Activated naive CD8-positive, alpha-beta T cell treated with anti-CD3 and anti-CD28 coated beads, Interleukin-2, amount 10 ng/mL, durations not matched to agents 7 days and 5 days (primary cell): ENCODE results near the gene TRAF2. TPM values are rescaled to one million over a fixed set of nuclear protein-coding genes. Genes with fewer than 3 reads are reported as not detected.
"Not testable (repeated sequence)": the region's sequence is repeated elsewhere in the genome, so short reads cannot be mapped to it uniquely, and the experiment has no call there.

Experiments used
- ATAC-seq: fragments of 150-1000 bp; cut with Tn5 transposase; one replicate; pipeline ENCODE4 v1.10.0; 2021; ENCODE audit warnings: low read depth, moderate library complexity
- POLR2A ChIA-PET: fragments of 350-600 bp; sonication (Branson Sonifier 250); formaldehyde crosslinking; loops from one replicate; lab custom pipeline; 2021; ENCODE audit warnings: antibody characterized with exemption; lab: Charles Lee
- DNase-seq: peaks from one replicate; pipeline ENCODE4 v3.0.0; 2021
- H3K27ac Mint-ChIP-seq: one replicate; pipeline ENCODE4 v1.8.0; 2022; ENCODE audit warnings: mild to moderate bottlenecking, mixed read lengths
- H3K27me3 Mint-ChIP-seq: one replicate; pipeline ENCODE4 v1.8.0; 2022; ENCODE audit warnings: mild to moderate bottlenecking, moderate library complexity, mixed read lengths
- H3K36me3 Mint-ChIP-seq: one replicate; pipeline ENCODE4 v1.8.0; 2021; ENCODE audit warnings: mild to moderate bottlenecking, mixed read lengths
- H3K4me1 Mint-ChIP-seq: one replicate; pipeline ENCODE4 v1.8.0; 2021; ENCODE audit warnings: mixed read lengths
- H3K4me3 Mint-ChIP-seq: one replicate; pipeline ENCODE4 v1.8.0; 2022; ENCODE audit warnings: mild to moderate bottlenecking, moderate library complexity, mixed read lengths
- H3K9me3 Mint-ChIP-seq: one replicate; pipeline ENCODE4 v1.8.0; 2021; ENCODE audit warnings: mixed read lengths
- total RNA-seq, 2 experiments: library from RNA; stranded (reverse); gene quantifications; one replicate each; pipeline ENCODE4 v1.2.3, GENCODE V29; 2021

TRAF2 gene
- total RNA-seq, 2 experiments from 2014 or later: 44.0 to 52.1 TPM

GRCh38 chr9:136866898-136867421 lies 19.4 kb upstream of the TRAF2 start:
- Mint-ChIP-seq H3K4me3 (peak overlapping the region; percentile 73), H3K27ac (peak overlapping the region; percentile 70), H3K4me1 (peaks cover 14% of the 10 kb centered on the region)
- DNase-seq, H3K27me3 Mint-ChIP-seq, H3K9me3 Mint-ChIP-seq, ATAC-seq, H3K36me3 Mint-ChIP-seq: not testable (repeated sequence)
- POLR2A ChIA-PET: interaction anchor here (1.5 kb wide), 1 partner anchor 18 kb away, joined by 6 read pairs; no protein-coding TSS in a partner anchor

- POLR2A ChIA-PET: interaction anchor here (0.6 kb wide), 1 partner anchor 12 kb away, joined by 4 read pairs; no protein-coding TSS in a partner anchor
Measured at GRCh38 chr9:136867480-136867879, 18.8 kb upstream of the TRAF2 start.

GRCh38 chr9:136867917-136868316 lies 18.4 kb upstream of the TRAF2 start:
- peak overlapping the region; percentile 73 for H3K4me3 Mint-ChIP-seq
- H3K27me3 Mint-ChIP-seq: no peaks in the 10 kb centered on the region
- H3K36me3 Mint-ChIP-seq: peaks cover 6% of the 10 kb centered on the region
- H3K4me1 Mint-ChIP-seq: peaks cover 14% of the 10 kb centered on the region
- H3K9me3 Mint-ChIP-seq: peaks cover 3% of the 10 kb centered on the region
- no peak for DNase-seq
- H3K27ac Mint-ChIP-seq: peak overlapping the region; percentile 16
- ATAC-seq: no peak
- POLR2A ChIA-PET: interaction anchor here (0.6 kb wide), 1 partner anchor 11 kb away, joined by 4 read pairs; no protein-coding TSS in a partner anchor

More at GRCh38 chr9:136867480-136867879, 18.8 kb upstream of the TRAF2 start:
- peaks cover under 1% of the 10 kb centered on the region for H3K9me3 Mint-ChIP-seq
- peak overlapping the region; percentile 73 for H3K4me3 Mint-ChIP-seq
- H3K27me3 Mint-ChIP-seq: no peaks in the 10 kb centered on the region
- no peak for DNase-seq
- H3K27ac Mint-ChIP-seq: peak overlapping the region; percentile 16
- no peak for ATAC-seq
- H3K36me3 Mint-ChIP-seq: peaks cover 6% of the 10 kb centered on the region
- H3K4me1 Mint-ChIP-seq: peaks cover 14% of the 10 kb centered on the region

GRCh38 chr9:136868644-136869043 lies 17.7 kb upstream of the TRAF2 start:
- Mint-ChIP-seq H3K27ac (no peak overlapping the region), H3K27me3 (no peaks in the 10 kb centered on the region), H3K4me3 (no peak overlapping the region), H3K36me3 (peaks cover 4% of the 10 kb centered on the region), H3K9me3 (peaks cover 3% of the 10 kb centered on the region), H3K4me1 (peaks cover 14% of the 10 kb centered on the region)
- POLR2A ChIA-PET: no interaction called here
- DNase-seq: no peak
- ATAC-seq: no peak

- not testable (repeated sequence) for H3K4me3 Mint-ChIP-seq, H3K9me3 Mint-ChIP-seq, H3K4me1 Mint-ChIP-seq, ATAC-seq, H3K27me3 Mint-ChIP-seq, H3K27ac Mint-ChIP-seq, DNase-seq, H3K36me3 Mint-ChIP-seq
- POLR2A ChIA-PET: interaction anchor here (0.7 to 2.1 kb wide), 3 partner anchors 12 to 92 kb away, joined by 3 to 10 read pairs (median 4); partner anchors contain the start of gene TRAF2
Measured at GRCh38 chr9:136869611-136870010, 16.7 kb upstream of the TRAF2 start.

- Mint-ChIP-seq H3K4me3 (no peak overlapping the region), H3K27me3 (peaks cover 1% of the 10 kb centered on the region), H3K36me3 (no peaks in the 10 kb centered on the region), H3K27ac (no peak overlapping the region), H3K4me1 (peaks cover 5% of the 10 kb centered on the region), H3K9me3 (peaks cover 3% of the 10 kb centered on the region)
- DNase-seq: no peak
- POLR2A ChIA-PET: no interaction called here
- no peak for ATAC-seq
Measured at GRCh38 chr9:136875155-136875554, 11.2 kb upstream of the TRAF2 start.

GRCh38 chr9:136876476-136876875 lies 9.8 kb upstream of the TRAF2 start:
- H3K27ac Mint-ChIP-seq: no peak overlapping the region
- peaks cover 1% of the 10 kb centered on the region for H3K27me3 Mint-ChIP-seq
- peaks cover 13% of the 10 kb centered on the region for H3K4me1 Mint-ChIP-seq
- H3K4me3 Mint-ChIP-seq: no peak overlapping the region
- DNase-seq: no peak
- H3K9me3 Mint-ChIP-seq: peaks cover 3% of the 10 kb centered on the region
- H3K36me3 Mint-ChIP-seq: no peaks in the 10 kb centered on the region
- POLR2A ChIA-PET: no interaction called here
- ATAC-seq: no peak

GRCh38 chr9:136880651-136881050 lies 5.7 kb upstream of the TRAF2 start:
- H3K9me3 Mint-ChIP-seq: no peaks in the 10 kb centered on the region
- POLR2A ChIA-PET: interaction anchor here (1.5 to 4.5 kb wide), 6 partner anchors 11 to 116 kb away, joined by 5 to 29 read pairs (median 8); partner anchors contain the start of genes CLIC3, EDF1 and PAXX
- H3K36me3 Mint-ChIP-seq: no peaks in the 10 kb centered on the region
- H3K27ac Mint-ChIP-seq: peak overlapping the region; percentile 96
- H3K4me1 Mint-ChIP-seq: peaks cover 29% of the 10 kb centered on the region
- no peaks in the 10 kb centered on the region for H3K27me3 Mint-ChIP-seq
- DNase-seq (no peak), ATAC-seq (no peak)
- H3K4me3 Mint-ChIP-seq: no peak overlapping the region

GRCh38 chr9:136881691-136882108 lies 4.6 kb upstream of the TRAF2 start:
- no peaks in the 10 kb centered on the region for H3K36me3 Mint-ChIP-seq
- H3K27ac Mint-ChIP-seq: peak overlapping the region; percentile 96
- no peaks in the 10 kb centered on the region for H3K9me3 Mint-ChIP-seq
- peak; percentile 36 for ATAC-seq
- H3K4me1 Mint-ChIP-seq: peaks cover 29% of the 10 kb centered on the region
- H3K27me3 Mint-ChIP-seq: no peaks in the 10 kb centered on the region
- POLR2A ChIA-PET: interaction anchor here (0.6 to 4.5 kb wide), 22 partner anchors 12 to 359 kb away, joined by 3 to 29 read pairs (median 4); partner anchors contain the start of genes AJM1, C8G, CLIC3 and EDF1
- H3K4me3 Mint-ChIP-seq: peak overlapping the region; percentile 85
- peak; percentile 70 for DNase-seq

GRCh38 chr9:136882109-136882946 lies 4.0 kb upstream of the TRAF2 start:
- Mint-ChIP-seq H3K9me3 (no peaks in the 10 kb centered on the region), H3K27me3 (no peaks in the 10 kb centered on the region), H3K4me1 (peaks cover 31% of the 10 kb centered on the region), H3K27ac (peak overlapping the region; percentile 96), H3K36me3 (no peaks in the 10 kb centered on the region), H3K4me3 (peak overlapping the region; percentile 85)
- ATAC-seq (peak; percentile 43), DNase-seq (peak; percentile 77)
- POLR2A ChIA-PET: interaction anchor here (0.6 to 4.5 kb wide), 23 partner anchors 10 to 358 kb away, joined by 3 to 29 read pairs (median 4); partner anchors contain the start of genes AJM1, C8G, CLIC3 and EDF1

GRCh38 chr9:136882947-136883283 lies 3.4 kb upstream of the TRAF2 start:
- not testable (repeated sequence) for ATAC-seq, H3K27me3 Mint-ChIP-seq, H3K36me3 Mint-ChIP-seq, H3K9me3 Mint-ChIP-seq, DNase-seq
- Mint-ChIP-seq H3K4me1 (peaks cover 31% of the 10 kb centered on the region), H3K4me3 (peak overlapping the region; percentile 85), H3K27ac (peak overlapping the region; percentile 96)
- POLR2A ChIA-PET: interaction anchor here (0.6 to 4.5 kb wide), 8 partner anchors 11 to 306 kb away, joined by 3 to 29 read pairs (median 6); partner anchors contain the start of genes AJM1 and RABL6

- DNase-seq, H3K27me3 Mint-ChIP-seq, H3K36me3 Mint-ChIP-seq, H3K9me3 Mint-ChIP-seq, ATAC-seq: not testable (repeated sequence)
- POLR2A ChIA-PET: interaction anchor here (0.7 to 4.5 kb wide), 4 partner anchors 17 to 219 kb away, joined by 3 to 29 read pairs (median 7); partner anchors contain the start of gene EDF1
- peak overlapping the region; percentile 96 for H3K27ac Mint-ChIP-seq
- peaks cover 37% of the 10 kb centered on the region for H3K4me1 Mint-ChIP-seq
- peak overlapping the region; percentile 85 for H3K4me3 Mint-ChIP-seq
Measured at GRCh38 chr9:136883670-136884069, 2.6 kb upstream of the TRAF2 start.
